Measurements from ENCODE around the gene ITGAD. TPM values are rescaled to one million over a fixed set of nuclear protein-coding genes. Genes with fewer than 3 reads are reported as not detected.

ITGAD gene
- total RNA-seq, result not detected in 2 replicates

DNA sequence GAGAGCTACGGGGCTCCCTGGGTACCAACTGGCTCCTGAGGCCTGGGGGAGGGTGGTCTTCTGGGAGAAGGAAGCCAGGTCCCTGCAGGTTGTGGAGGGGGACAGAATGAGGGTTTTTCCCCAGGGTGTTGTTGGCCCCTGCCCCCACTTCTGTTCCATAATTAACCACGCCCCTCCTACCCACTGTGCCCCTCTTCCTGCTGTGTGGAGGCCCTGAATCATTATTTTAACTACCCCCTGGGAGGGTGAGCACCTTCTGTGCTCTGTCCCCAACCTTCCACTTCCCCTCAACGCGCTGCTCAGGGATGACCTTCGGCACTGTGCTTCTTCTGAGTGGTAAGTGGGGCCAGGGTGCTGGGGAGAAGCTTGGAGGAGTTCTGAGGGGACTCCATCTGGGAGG, at the start of gene ITGAD:
TSS of gene ITGAD (plus strand) at position 280 of the 400 bp plus-strand sequence. CDS start at position 306, 26 bp downstream.
- H3K36me3 ChIP-seq (ENCODE audit: control insufficient read depth, insufficient read depth, low read length), result no peaks in the 10 kb centered on the region
- DNase-seq (ENCODE audit: low read depth), result no peak
- H3K27me3 ChIP-seq (ENCODE audit: control insufficient read depth, insufficient read depth, low read length), result no peaks in the 10 kb centered on the region
- TF ChIP-seq, protein P1, sequence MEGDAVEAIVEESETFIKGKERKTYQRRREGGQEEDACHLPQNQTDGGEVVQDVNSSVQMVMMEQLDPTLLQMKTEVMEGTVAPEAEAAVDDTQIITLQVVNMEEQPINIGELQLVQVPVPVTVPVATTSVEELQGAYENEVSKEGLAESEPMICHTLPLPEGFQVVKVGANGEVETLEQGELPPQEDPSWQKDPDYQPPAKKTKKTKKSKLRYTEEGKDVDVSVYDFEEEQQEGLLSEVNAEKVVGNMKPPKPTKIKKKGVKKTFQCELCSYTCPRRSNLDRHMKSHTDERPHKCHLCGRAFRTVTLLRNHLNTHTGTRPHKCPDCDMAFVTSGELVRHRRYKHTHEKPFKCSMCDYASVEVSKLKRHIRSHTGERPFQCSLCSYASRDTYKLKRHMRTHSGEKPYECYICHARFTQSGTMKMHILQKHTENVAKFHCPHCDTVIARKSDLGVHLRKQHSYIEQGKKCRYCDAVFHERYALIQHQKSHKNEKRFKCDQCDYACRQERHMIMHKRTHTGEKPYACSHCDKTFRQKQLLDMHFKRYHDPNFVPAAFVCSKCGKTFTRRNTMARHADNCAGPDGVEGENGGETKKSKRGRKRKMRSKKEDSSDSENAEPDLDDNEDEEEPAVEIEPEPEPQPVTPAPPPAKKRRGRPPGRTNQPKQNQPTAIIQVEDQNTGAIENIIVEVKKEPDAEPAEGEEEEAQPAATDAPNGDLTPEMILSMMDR (IDR thresholded peaks at IDR 0.05; ENCODE audit: insufficient read depth, low read length, poor library complexity, severe bottlenecking), result no peak
- no peak within 1 kb of the TSS for H3K4me3 ChIP-seq (ENCODE audit: low read depth, low read length)

DNA sequence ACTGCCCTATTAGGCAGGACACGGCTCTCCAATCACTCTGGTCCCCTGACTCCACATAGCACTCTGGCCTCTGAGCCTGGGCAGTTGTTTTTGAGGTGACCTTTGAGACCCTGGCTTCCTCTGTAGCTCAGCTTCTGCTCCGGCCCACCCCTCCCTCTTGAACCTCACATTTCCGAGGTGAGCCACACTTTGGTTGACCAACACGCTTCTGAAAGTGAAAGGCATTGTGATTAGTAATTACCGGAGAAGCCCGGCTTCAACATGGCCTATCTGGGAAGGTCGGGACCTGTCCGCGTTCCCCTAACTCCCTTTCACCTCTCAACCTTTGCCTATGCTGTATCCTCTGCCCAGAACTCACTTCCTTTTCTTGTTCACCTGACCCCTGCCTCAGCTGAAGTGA, 48.4 kb upstream of the ITGAD start:
- TF ChIP-seq, protein P1 (IDR thresholded peaks at IDR 0.05; ENCODE audit: insufficient read depth, low read length, poor library complexity, severe bottlenecking), result no peak
- Histone ChIP-seq H3K4me3 (ENCODE audit: low read depth, low read length) (no peak overlapping the region), H3K36me3 (ENCODE audit: control insufficient read depth, insufficient read depth, low read length) (no peaks in the 10 kb centered on the region), H3K27me3 (ENCODE audit: control insufficient read depth, insufficient read depth, low read length) (no peaks in the 10 kb centered on the region)
- no peak for DNase-seq (ENCODE audit: low read depth)

DNA sequence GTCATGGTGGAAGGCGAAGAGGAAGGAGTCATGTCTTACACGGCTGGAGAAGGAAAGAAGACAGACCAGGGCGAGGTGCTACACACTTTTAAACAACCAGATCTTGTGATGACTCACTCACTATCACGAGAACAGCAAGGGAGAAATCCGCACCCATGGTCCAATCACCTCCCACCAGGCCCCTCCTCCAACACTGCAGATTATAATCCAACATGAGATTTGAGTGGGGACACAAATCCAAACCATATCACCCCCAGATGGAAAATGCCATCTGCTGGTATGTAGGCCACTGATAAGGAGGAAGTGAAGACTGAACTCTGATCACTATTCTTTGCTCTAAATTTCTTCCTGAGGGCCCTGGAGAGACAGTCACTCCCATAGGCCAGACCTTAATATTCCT, 45.7 kb upstream of the ITGAD start:
- DNase-seq (ENCODE audit: low read depth), result no peak
- Histone ChIP-seq H3K4me3 (ENCODE audit: low read depth, low read length) (no peak overlapping the region), H3K27me3 (ENCODE audit: control insufficient read depth, insufficient read depth, low read length) (peaks cover 2% of the 10 kb centered on the region), H3K36me3 (ENCODE audit: control insufficient read depth, insufficient read depth, low read length) (no peaks in the 10 kb centered on the region)
- TF ChIP-seq, protein P1 (IDR thresholded peaks at IDR 0.05; ENCODE audit: insufficient read depth, low read length, poor library complexity, severe bottlenecking), result no peak

DNA sequence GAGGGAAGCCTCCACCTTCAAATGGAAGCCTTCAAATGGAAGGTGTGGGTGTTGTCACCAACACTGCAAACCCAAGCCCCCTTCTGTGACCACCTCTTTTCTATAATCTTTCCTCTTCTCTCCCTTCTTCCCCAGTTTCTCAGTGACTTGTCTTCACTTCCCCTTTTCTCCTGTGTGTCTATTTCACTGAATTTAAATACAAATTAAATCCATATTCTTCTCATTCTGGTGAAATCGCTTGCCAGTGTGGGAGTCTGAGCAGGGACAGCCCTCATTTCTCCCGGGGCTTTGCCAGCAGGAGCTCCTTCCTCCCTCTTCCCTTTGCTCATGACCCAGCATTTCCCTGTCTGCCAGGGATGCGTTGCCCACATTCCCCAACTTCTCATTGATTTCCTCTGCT, 44.6 kb upstream of the ITGAD start:
- Histone ChIP-seq H3K4me3 (ENCODE audit: low read depth, low read length) (no peak overlapping the region), H3K36me3 (ENCODE audit: control insufficient read depth, insufficient read depth, low read length) (no peaks in the 10 kb centered on the region), H3K27me3 (ENCODE audit: control insufficient read depth, insufficient read depth, low read length) (peaks cover 2% of the 10 kb centered on the region)
- TF ChIP-seq, protein P1 (IDR thresholded peaks at IDR 0.05; ENCODE audit: insufficient read depth, low read length, poor library complexity, severe bottlenecking), result no peak
- no peak for DNase-seq (ENCODE audit: low read depth)

DNA sequence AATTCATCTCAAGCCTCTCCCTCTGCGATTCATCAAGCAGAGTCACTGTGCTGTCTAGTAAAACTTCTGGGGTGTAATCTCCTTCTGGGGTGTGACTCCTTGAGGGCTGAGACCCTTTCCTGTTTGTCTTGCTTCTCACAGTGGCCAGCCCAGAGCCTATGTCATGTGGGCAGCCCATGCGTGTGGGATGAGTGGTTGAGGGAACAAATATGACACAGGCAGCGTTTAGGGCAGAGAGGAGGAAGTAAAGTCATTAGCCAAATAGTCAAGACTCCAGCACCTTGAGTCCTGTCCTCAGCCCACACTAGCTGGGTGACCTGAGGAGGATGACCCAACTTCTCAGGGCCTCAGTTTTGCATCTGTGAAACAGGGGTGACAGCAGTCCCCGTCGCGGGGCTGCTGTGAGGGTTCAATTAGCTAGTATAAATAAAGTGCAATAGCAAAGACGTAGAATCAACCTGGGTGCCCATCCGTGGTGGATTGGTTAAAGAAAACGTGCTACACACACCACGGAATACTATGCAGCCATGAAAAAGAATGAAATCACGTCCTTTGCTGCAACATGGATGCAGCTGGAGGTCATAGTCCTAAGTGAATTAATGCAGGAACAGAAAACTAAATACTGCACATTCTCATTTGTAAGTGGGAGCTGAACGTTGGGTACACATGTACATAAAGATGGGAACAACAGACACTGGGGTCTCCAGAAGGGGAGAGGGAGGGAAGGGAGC, 42.7 kb upstream of the ITGAD start:
- Histone ChIP-seq H3K36me3 (ENCODE audit: control insufficient read depth, insufficient read depth, low read length) (no peaks in the 10 kb centered on the region), H3K4me3 (ENCODE audit: low read depth, low read length) (no peak overlapping the region), H3K27me3 (ENCODE audit: control insufficient read depth, insufficient read depth, low read length) (peaks cover 2% of the 10 kb centered on the region)
- TF ChIP-seq, protein P1 (IDR thresholded peaks at IDR 0.05; ENCODE audit: insufficient read depth, low read length, poor library complexity, severe bottlenecking), result no peak
- no peak for DNase-seq (ENCODE audit: low read depth)
